Aorta (tissue), 5 donors: ENCODE results near the gene TRPT1. TPM values are rescaled to one million over a fixed set of nuclear protein-coding genes. Genes with fewer than 3 reads are reported as not detected.
A peak's percentile ranks its signal among the peaks of the same experiment; 100 is the strongest.

Experiments used
- ATAC-seq: fragments of 200-7000 bp; cut with Tn5 transposase; one replicate; pipeline ENCODE4 v1.9.1; 2022; ENCODE audit warnings: moderate library complexity; ENCODE audit not compliant: low FRiP score
- DNase-seq, 2 donors: peaks; one replicate each; pipeline ENCODE4 v3.0.0-alpha.2; 2020
- H3K27ac ChIP-seq, 2 donors: one replicate each; pipeline ENCODE4 v1.5.1; 2013; ENCODE audit warnings: low read length in 2 of 2, mild to moderate bottlenecking in 2 of 2, moderate library complexity in 2 of 2, control low read depth in 1 of 2, inconsistent platforms in 1 of 2, low read depth in 1 of 2
- H3K27me3 ChIP-seq, 2 donors: one replicate each; pipeline ENCODE4 v1.6.1; 2013; ENCODE audit warnings: control low read depth in 1 of 2, low read length in 1 of 2, mild to moderate bottlenecking in 1 of 2, moderate library complexity in 1 of 2; ENCODE audit not compliant: insufficient read depth in 2 of 2, control insufficient read depth in 1 of 2
- H3K36me3 ChIP-seq, 2 donors: one replicate each; pipeline ENCODE4 v1.6.1; 2013; ENCODE audit warnings: control low read depth in 1 of 2, low read length in 1 of 2, mild to moderate bottlenecking in 1 of 2; ENCODE audit not compliant: insufficient read depth in 2 of 2, control insufficient read depth in 1 of 2
- H3K4me1 ChIP-seq, 2 donors: one replicate each; pipeline ENCODE4 v1.6.1; 2013; ENCODE audit warnings: low read length in 2 of 2, control low read depth in 1 of 2, mild to moderate bottlenecking in 1 of 2, moderate library complexity in 1 of 2; ENCODE audit not compliant: insufficient read depth in 2 of 2, control insufficient read depth in 1 of 2
- H3K4me3 ChIP-seq, 2 donors: one replicate each; pipeline ENCODE4 v1.5.1; 2013; ENCODE audit warnings: low read length in 2 of 2, control low read depth in 1 of 2, mild to moderate bottlenecking in 1 of 2
- H3K9me3 ChIP-seq: one replicate; pipeline ENCODE4 v1.6.1; 2013; ENCODE audit warnings: mild to moderate bottlenecking, low read length; ENCODE audit not compliant: control insufficient read depth
- WGBS, 2 donors: extraction: QIAGEN DNeasy Blood & Tissue Kit; methylation state at CpG; one replicate each; pipeline ENCODE4 v1.1.7; 2013; 5-methylcytosine and 5-hydroxymethylcytosine counted together
- intact Hi-C, 2 donors: fragments of 100-400 bp; cut with DNase I; formaldehyde crosslinking; loops; one replicate each; pipeline versions ENCODE4 v1.14.2 to v1.15.0; 2022
- polyA plus RNA-seq, 2 donors: library from polyadenylated mRNA; stranded (reverse); fragments of 200-250 nt; gene quantifications; one replicate each; pipeline ENCODE4 v1.2.3, GENCODE V29; 2013
- total RNA-seq, 2 donors: library from RNA; stranded (reverse); fragmentation: NEBNext Ultra II Directional; extraction: Animal tissue kit (Norgen Biotek cat#: 25700); gene quantifications; one replicate each; pipeline ENCODE4 v1.2.1, GENCODE V29; 2021
- donor health status: healthy with polysubstance abuse.
- donor health status: Bipolar disorder and iron deficiency.
- donor health status: DM: no; HTN: no; CAD: no.
- donor health status: DM: no; HTN: no; CAD: no.
- donor health status: DM: yes; HTN: yes; CAD: no.

Gene TRPT1
- total and polyA plus RNA-seq, 4 donors: 24.5 to 95.3 (median 29.6) TPM

- Histone ChIP-seq H3K4me3 (no peak overlapping the region), H3K36me3 (no peaks in the 10 kb centered on the region), H3K9me3 (no peaks in the 10 kb centered on the region), H3K27ac (no peak overlapping the region), H3K4me1 (no peaks in the 10 kb centered on the region), H3K27me3 (no peaks in the 10 kb centered on the region)
- ATAC-seq (no peak), DNase-seq (no peak)
- intact Hi-C loops: no loop called here
- 94% methylated on average over 24 of the region's 24 CpGs for WGBS, 2 donors
These were observed 15.5 kb downstream of the TRPT1 start for GRCh38 chr11:64210301-64211020.

- no peaks in the 10 kb centered on the region for H3K36me3 ChIP-seq
- H3K27me3 ChIP-seq: no peaks in the 10 kb centered on the region
- intact Hi-C loops: no loop called here
- no peaks in the 10 kb centered on the region for H3K4me1 ChIP-seq
- ATAC-seq (no peak), DNase-seq (no peak)
- H3K4me3 ChIP-seq: no peak overlapping the region
- H3K27ac ChIP-seq: no peak overlapping the region
- no peaks in the 10 kb centered on the region for H3K9me3 ChIP-seq
- WGBS, 2 donors: 85 to 89% methylated on average over 8 of the region's 8 CpGs
These were observed 16.5 kb downstream of the TRPT1 start for GRCh38 chr11:64209563-64209843.

- intact Hi-C loops: no loop called here
- DNase-seq (no peak), ATAC-seq (no peak)
- no peaks in the 10 kb centered on the region for H3K9me3 ChIP-seq
- H3K27me3 ChIP-seq: no peaks in the 10 kb centered on the region
- no peak overlapping the region for H3K4me3 ChIP-seq
- H3K4me1 ChIP-seq: no peaks in the 10 kb centered on the region
- H3K36me3 ChIP-seq: no peaks in the 10 kb centered on the region
- 69 to 73% methylated on average over 18 of the region's 18 CpGs for WGBS, 2 donors
- H3K27ac ChIP-seq: no peak overlapping the region
These were observed 17.0 kb downstream of the TRPT1 start for GRCh38 chr11:64208796-64209562.

- Histone ChIP-seq H3K4me3 (no peak overlapping the region), H3K9me3 (no peaks in the 10 kb centered on the region), H3K4me1 (no peaks in the 10 kb centered on the region), H3K27ac (no peak overlapping the region), H3K36me3 (peaks cover 0 to 2% of the 10 kb centered on the region in 2 donors), H3K27me3 (no peaks in the 10 kb centered on the region)
- intact Hi-C loops: no loop called here
- 85 to 86% methylated on average over 21 to 23 of the region's 23 CpGs for whole genome bisulfite sequencing, 2 donors
- DNase-seq: no peak
- no peak for ATAC-seq
These were observed 17.7 kb downstream of the TRPT1 start for GRCh38 chr11:64208086-64208795.

GRCh38 chr11:64207256-64208085 is 18.5 kb downstream of the TRPT1 start:
- Histone ChIP-seq H3K9me3 (no peaks in the 10 kb centered on the region), H3K4me3 (no peak overlapping the region), H3K27me3 (no peaks in the 10 kb centered on the region), H3K27ac (no peak overlapping the region), H3K36me3 (peaks cover 0 to 7% of the 10 kb centered on the region in 2 donors), H3K4me1 (no peaks in the 10 kb centered on the region)
- ATAC-seq: peak; percentile 40
- 63 to 65% methylated on average over 26 to 30 of the region's 30 CpGs for WGBS, 2 donors
- DNase-seq: peak; percentile 86 to 87
- intact Hi-C loops: no loop called here

GRCh38 chr11:64206457-64207255 is 19.3 kb downstream of the TRPT1 start, which contains the start of gene FERMT3:
Gene FERMT3, plus strand, starts transcription at chr11:64206721. Its CDS starts 644 bp downstream, at chr11:64207365.
- no peaks in the 10 kb centered on the region for H3K9me3 ChIP-seq
- peak; percentile 27 for ATAC-seq
- H3K27me3 ChIP-seq: no peaks in the 10 kb centered on the region
- H3K4me1 ChIP-seq: no peaks in the 10 kb centered on the region
- intact Hi-C loops: no loop called here
- DNase-seq: peak in 1 of 2 donors; percentile 88
- no peak within 1 kb of the TSS for H3K4me3 ChIP-seq
- peak within 1 kb of the TSS in 1 of 2 donors; percentile 3 for H3K27ac ChIP-seq
- 71 to 77% methylated on average over 26 to 27 of the region's 27 CpGs for WGBS, 2 donors
- H3K36me3 ChIP-seq: peaks cover 0 to 7% of the 10 kb centered on the region in 2 donors

- H3K36me3 ChIP-seq: peaks cover 4 to 8% of the 10 kb centered on the region in 2 donors
- H3K27ac ChIP-seq: no peak overlapping the region
- WGBS, 2 donors: 35 to 37% methylated on average over 7 of the region's 7 CpGs
- no peaks in the 10 kb centered on the region for H3K9me3 ChIP-seq
- ATAC-seq: peak; percentile 74
- H3K4me1 ChIP-seq: no peaks in the 10 kb centered on the region
- H3K4me3 ChIP-seq: no peak overlapping the region
- peak; percentile 92 to 94 for DNase-seq
- no peaks in the 10 kb centered on the region for H3K27me3 ChIP-seq
- intact Hi-C loops: loop anchor here (2.0 to 5.0 kb wide), 2 partner anchors 96 to 98 kb away; partner anchors contain the start of gene CATSPERZ (in 2 of the 2)
These were observed 21.5 kb downstream of the TRPT1 start for GRCh38 chr11:64204464-64204989.
